WTC11 (cell line): ENCODE results near the gene SUPT20H. TPM values are rescaled to one million over a fixed set of nuclear protein-coding genes. Genes with fewer than 3 reads are reported as not detected.

Experiments used
- ATAC-seq: fragments of 200-7000 bp; cut with Tn5 transposase; 2 replicates; pipeline ENCODE4 v1.10.0; 2021; ENCODE audit warnings: mild to moderate bottlenecking, moderate library complexity
- CTCF ChIA-PET: fragments of 300-600 bp; sonication (Branson Sonifier 250); formaldehyde crosslinking; loops from one replicate; lab custom pipeline; 2021; ENCODE audit warnings: antibody characterized with exemption; lab: Charles Lee
- POLR2A ChIA-PET: fragments of 350-600 bp; sonication (Branson Sonifier 250); formaldehyde crosslinking; loops from one replicate; lab custom pipeline; 2021; ENCODE audit warnings: antibody characterized with exemption; lab: Charles Lee
- DNase-seq: peaks from one replicate; pipeline ENCODE4 v3.0.0; 2021; ENCODE audit warnings: low spot score
- H3K27ac Mint-ChIP-seq: 2 replicates; pipeline ENCODE4 v1.8.0; 2021; ENCODE audit warnings: mixed read lengths
- H3K27me3 Mint-ChIP-seq: 2 replicates; pipeline ENCODE4 v1.8.0; 2021; ENCODE audit warnings: low read depth, mild to moderate bottlenecking, moderate library complexity, mixed read lengths
- H3K36me3 Mint-ChIP-seq: 2 replicates; pipeline ENCODE4 v1.8.0; 2021; ENCODE audit warnings: mixed read lengths
- H3K4me1 Mint-ChIP-seq: 2 replicates; pipeline ENCODE4 v1.8.0; 2022; ENCODE audit warnings: mixed read lengths
- H3K4me3 Mint-ChIP-seq: 2 replicates; pipeline ENCODE4 v1.8.0; 2021; ENCODE audit warnings: mild to moderate bottlenecking, moderate library complexity, mixed read lengths
- H3K9me3 Mint-ChIP-seq: 2 replicates; pipeline ENCODE4 v1.8.0; 2021; ENCODE audit warnings: mixed read lengths
- CTCF ChIP-seq: fragments of 200-600 bp; IDR thresholded peaks from 2 replicates; pipeline ENCODE4 v1.8.0; 2022; ENCODE audit warnings: antibody characterized with exemption
- E2F5 ChIP-seq: sonication (generic); formaldehyde crosslinking; IDR thresholded peaks from 2 replicates; pipeline ENCODE4 v1.8.1; 2022; ENCODE audit warnings: mild to moderate bottlenecking, moderate library complexity, missing genetic modification reagents
- ESRRA ChIP-seq: sonication (generic); formaldehyde crosslinking; IDR thresholded peaks from 2 replicates; pipeline ENCODE4 v1.8.1; 2022; ENCODE audit warnings: mild to moderate bottlenecking, missing genetic modification reagents, borderline replicate concordance
- FOXJ3 ChIP-seq: sonication (generic); formaldehyde crosslinking; IDR thresholded peaks from 2 replicates; pipeline ENCODE4 v1.9.0; 2021; ENCODE audit warnings: missing genetic modification reagents, mild to moderate bottlenecking, borderline replicate concordance
- FOXK1 ChIP-seq: sonication (generic); formaldehyde crosslinking; IDR thresholded peaks from 2 replicates; pipeline ENCODE4 v1.8.0; 2022; ENCODE audit warnings: mild to moderate bottlenecking, moderate library complexity, missing genetic modification reagents
- GABPB1 ChIP-seq: sonication (generic); formaldehyde crosslinking; IDR thresholded peaks from 2 replicates; pipeline ENCODE4 v1.8.1; 2023; ENCODE audit warnings: mild to moderate bottlenecking, missing genetic modification reagents
- NFATC4 ChIP-seq: fragments of 250-450 bp; sonication (Bioruptor Pico); IDR thresholded peaks from 2 replicates; pipeline ENCODE4 v1.9.0; 2021; ENCODE audit warnings: mild to moderate bottlenecking
- NFE2L1 ChIP-seq: sonication (generic); formaldehyde crosslinking; IDR thresholded peaks from 2 replicates; pipeline ENCODE4 v1.8.1; 2023; ENCODE audit warnings: missing genetic modification reagents
- NR2C2 ChIP-seq: sonication (generic); formaldehyde crosslinking; IDR thresholded peaks from 2 replicates; pipeline ENCODE4 v1.8.0; 2022; ENCODE audit warnings: mild to moderate bottlenecking, missing genetic modification reagents
- NR3C1 ChIP-seq: sonication (generic); formaldehyde crosslinking; conservative IDR thresholded peaks from 2 replicates; pipeline ENCODE4 v1.8.1; 2023; ENCODE audit warnings: low read depth, mild to moderate bottlenecking, missing genetic modification reagents
- RORB ChIP-seq: fragments of 250-450 bp; sonication (Bioruptor Pico); IDR thresholded peaks from 2 replicates; pipeline ENCODE4 v1.9.0; 2021; ENCODE audit warnings: mild to moderate bottlenecking
- SOX15 ChIP-seq: fragments of 250-450 bp; sonication (Bioruptor Pico); IDR thresholded peaks from 2 replicates; pipeline ENCODE4 v1.9.0; 2021; ENCODE audit warnings: mild to moderate bottlenecking
- ZNF396 ChIP-seq: fragments of 250-450 bp; sonication (Bioruptor Pico); IDR thresholded peaks from 2 replicates; pipeline ENCODE4 v1.8.0; 2021; ENCODE audit warnings: mild to moderate bottlenecking, moderate library complexity, borderline replicate concordance
- total RNA-seq: library from RNA; stranded (reverse); gene quantifications from 3 replicates; pipeline ENCODE4 v1.2.3, GENCODE V29; 2021
- TF ChIP-seq, protein P1 (sequence below): sonication (generic); formaldehyde crosslinking; IDR thresholded peaks from 2 replicates; pipeline ENCODE4 v1.8.1; 2023; ENCODE audit warnings: mild to moderate bottlenecking, moderate library complexity, missing genetic modification reagents
- TF ChIP-seq, protein P2 (sequence below): fragments of 250-450 bp; sonication (Bioruptor Pico); IDR thresholded peaks from 2 replicates; pipeline ENCODE4 v2.1.2; 2022; ENCODE audit warnings: mild to moderate bottlenecking, moderate library complexity
- TF ChIP-seq, protein P3 (sequence below): sonication (generic); formaldehyde crosslinking; conservative IDR thresholded peaks from 2 replicates; pipeline ENCODE4 v1.8.1; 2022; ENCODE audit warnings: mild to moderate bottlenecking, missing genetic modification reagents

SUPT20H gene
- total RNA-seq, 1 experiment from 2014 or later, result 68.0 TPM

GRCh38 chr13:37067874-37068273 lies 8.4 kb upstream of the SUPT20H start:
- no peak overlapping the region for H3K4me3 Mint-ChIP-seq
- DNase-seq, result no peak
- TF ChIP-seq ZNF396 (no peak), FOXJ3 (CRISPR knock-in tag) (no peak), NR3C1 (CRISPR knock-in tag) (no peak), SOX15 (CRISPR knock-in tag) (no peak), ESRRA (CRISPR knock-in tag) (no peak), NFE2L1 (no peak), GABPB1 (CRISPR knock-in tag) (no peak), E2F5 (CRISPR knock-in tag) (no peak), NFATC4 (no peak), RORB (CRISPR knock-in tag) (no peak)
- TF ChIP-seq, protein P1, sequence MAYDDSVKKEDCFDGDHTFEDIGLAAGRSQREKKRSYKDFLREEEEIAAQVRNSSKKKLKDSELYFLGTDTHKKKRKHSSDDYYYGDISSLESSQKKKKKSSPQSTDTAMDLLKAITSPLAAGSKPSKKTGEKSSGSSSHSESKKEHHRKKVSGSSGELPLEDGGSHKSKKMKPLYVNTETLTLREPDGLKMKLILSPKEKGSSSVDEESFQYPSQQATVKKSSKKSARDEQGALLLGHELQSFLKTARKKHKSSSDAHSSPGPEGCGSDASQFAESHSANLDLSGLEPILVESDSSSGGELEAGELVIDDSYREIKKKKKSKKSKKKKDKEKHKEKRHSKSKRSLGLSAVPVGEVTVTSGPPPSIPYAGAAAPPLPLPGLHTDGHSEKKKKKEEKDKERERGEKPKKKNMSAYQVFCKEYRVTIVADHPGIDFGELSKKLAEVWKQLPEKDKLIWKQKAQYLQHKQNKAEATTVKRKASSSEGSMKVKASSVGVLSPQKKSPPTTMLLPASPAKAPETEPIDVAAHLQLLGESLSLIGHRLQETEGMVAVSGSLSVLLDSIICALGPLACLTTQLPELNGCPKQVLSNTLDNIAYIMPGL, result no peak
- TF ChIP-seq, all 79 proteins: peak for 0
- peaks cover 15% of the 10 kb centered on the region for H3K4me1 Mint-ChIP-seq
- peaks cover 2% of the 10 kb centered on the region; the same call in 1 of the 2 replicates for H3K27me3 Mint-ChIP-seq
- ATAC-seq, result no peak
- no peak overlapping the region for H3K27ac Mint-ChIP-seq
- ChIA-PET CTCF (no interaction called here), POLR2A (no interaction called here)
- no peaks in the 10 kb centered on the region for H3K36me3 Mint-ChIP-seq
- H3K9me3 Mint-ChIP-seq, result no peaks in the 10 kb centered on the region

- H3K4me3 Mint-ChIP-seq, result no peak overlapping the region
- ATAC-seq, result peak; percentile 97
- CTCF ChIA-PET, result interaction anchor here (0.6 kb wide), 1 partner anchor 239 kb away, joined by 4 read pairs; no protein-coding TSS in a partner anchor
Observed at GRCh38 chr13:37065890-37066526, 6.5 kb upstream of the SUPT20H start.

More at GRCh38 chr13:37065890-37066526, 6.5 kb upstream of the SUPT20H start:
- TF ChIP-seq, protein P2, sequence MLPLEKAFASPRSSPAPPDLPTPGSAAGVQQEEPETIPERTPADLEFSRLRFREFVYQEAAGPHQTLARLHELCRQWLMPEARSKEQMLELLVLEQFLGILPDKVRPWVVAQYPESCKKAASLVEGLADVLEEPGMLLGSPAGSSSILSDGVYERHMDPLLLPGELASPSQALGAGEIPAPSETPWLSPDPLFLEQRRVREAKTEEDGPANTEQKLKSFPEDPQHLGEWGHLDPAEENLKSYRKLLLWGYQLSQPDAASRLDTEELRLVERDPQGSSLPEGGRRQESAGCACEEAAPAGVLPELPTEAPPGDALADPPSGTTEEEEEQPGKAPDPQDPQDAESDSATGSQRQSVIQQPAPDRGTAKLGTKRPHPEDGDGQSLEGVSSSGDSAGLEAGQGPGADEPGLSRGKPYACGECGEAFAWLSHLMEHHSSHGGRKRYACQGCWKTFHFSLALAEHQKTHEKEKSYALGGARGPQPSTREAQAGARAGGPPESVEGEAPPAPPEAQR (CRISPR knock-in tag), result no peak
- TF ChIP-seq NR2C2 (CRISPR knock-in tag) (no peak), FOXK1 (CRISPR knock-in tag) (no peak), CTCF (no peak)
- TF ChIP-seq, protein P3, sequence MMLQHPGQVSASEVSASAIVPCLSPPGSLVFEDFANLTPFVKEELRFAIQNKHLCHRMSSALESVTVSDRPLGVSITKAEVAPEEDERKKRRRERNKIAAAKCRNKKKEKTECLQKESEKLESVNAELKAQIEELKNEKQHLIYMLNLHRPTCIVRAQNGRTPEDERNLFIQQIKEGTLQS, result no peak
- TF ChIP-seq, all 79 proteins: peak for 0
- Mint-ChIP-seq H3K27me3 (peaks cover 4% of the 10 kb centered on the region; the same call in 1 of the 2 replicates), H3K4me1 (peaks cover 15% of the 10 kb centered on the region), H3K9me3 (no peaks in the 10 kb centered on the region), H3K27ac (peak overlapping the region; percentile 39; the same call in 1 of the 2 replicates), H3K36me3 (no peaks in the 10 kb centered on the region)
- no peak for DNase-seq
- POLR2A ChIA-PET, result interaction anchor here (0.7 kb wide), 1 partner anchor 208 kb away, joined by 3 read pairs; no protein-coding TSS in a partner anchor
